Measurements from ENCODE around the gene TSPAN5. TPM values are rescaled to one million over a fixed set of nuclear protein-coding genes. Genes with fewer than 3 reads are reported as not detected.

TSPAN5 gene
- polyA plus RNA-seq, 1 of the 3 experiments (the other 2 are of a cell fraction) = 38.6 TPM

DNA sequence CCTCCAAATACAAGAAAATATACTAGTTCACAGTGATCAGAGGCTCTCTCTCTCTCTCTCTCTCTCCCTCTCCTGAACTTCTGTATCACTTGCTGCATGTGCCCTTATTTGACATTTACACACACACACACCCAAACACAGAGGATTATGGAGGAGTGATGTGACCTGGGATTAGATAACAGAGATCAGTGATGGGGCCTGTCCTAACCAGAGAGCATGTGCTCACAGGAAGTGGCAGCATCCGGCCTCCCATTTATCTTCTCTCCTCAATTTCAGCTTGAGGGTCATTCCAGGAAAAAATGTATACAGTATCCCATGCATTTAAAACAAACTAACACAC, 143.0 kb downstream of the TSPAN5 start:
- H3K9me2 ChIP-seq = no peaks in the 10 kb centered on the region
- peak overlapping the region; percentile 76 for H3K4me2 ChIP-seq
- H3K4me1 ChIP-seq (ENCODE audit: control insufficient read depth in 1 of 2, insufficient read depth in 2 of 2, low read depth in 1 of 2, low read length in 1 of 2) = peaks cover 13 to 66% of the 10 kb centered on the region in 2 experiments
- no peaks in the 10 kb centered on the region for H3K27me3 ChIP-seq (ENCODE audit: insufficient read depth)
- 20% methylated on average over 1 of the region's 1 CpG for WGBS (ENCODE audit: low lambda C conversion rate)
- H3K4me3 ChIP-seq (ENCODE audit: low read depth in 2 of 2, low read length in 1 of 2) = no peak overlapping the region
- TF ChIP-seq, protein P1, sequence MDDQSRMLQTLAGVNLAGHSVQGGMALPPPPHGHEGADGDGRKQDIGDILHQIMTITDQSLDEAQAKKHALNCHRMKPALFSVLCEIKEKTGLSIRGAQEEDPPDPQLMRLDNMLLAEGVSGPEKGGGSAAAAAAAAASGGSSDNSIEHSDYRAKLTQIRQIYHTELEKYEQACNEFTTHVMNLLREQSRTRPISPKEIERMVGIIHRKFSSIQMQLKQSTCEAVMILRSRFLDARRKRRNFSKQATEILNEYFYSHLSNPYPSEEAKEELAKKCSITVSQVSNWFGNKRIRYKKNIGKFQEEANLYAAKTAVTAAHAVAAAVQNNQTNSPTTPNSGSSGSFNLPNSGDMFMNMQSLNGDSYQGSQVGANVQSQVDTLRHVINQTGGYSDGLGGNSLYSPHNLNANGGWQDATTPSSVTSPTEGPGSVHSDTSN (IDR thresholded peaks at IDR 0.05) = peak; percentile 27; the same call in 1 of the 2 replicates
- TF ChIP-seq, protein P2, sequence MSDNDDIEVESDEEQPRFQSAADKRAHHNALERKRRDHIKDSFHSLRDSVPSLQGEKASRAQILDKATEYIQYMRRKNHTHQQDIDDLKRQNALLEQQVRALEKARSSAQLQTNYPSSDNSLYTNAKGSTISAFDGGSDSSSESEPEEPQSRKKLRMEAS (IDR thresholded peaks at IDR 0.05; ENCODE audit: low read depth) = peak; percentile 67; the same call in 1 of the 2 replicates
- TF ChIP-seq GATA2 (CRISPR knock-in tag; IDR thresholded peaks at IDR 0.05) (peak; percentile 34; the same call in 1 of the 2 replicates), RCOR1 (IDR thresholded peaks at IDR 0.05; ENCODE audit: low read length) (no peak), ELF1 (IDR thresholded peaks at IDR 0.05) (no peak), MEF2A (IDR thresholded peaks at IDR 0.05; ENCODE audit: borderline replicate concordance, low read depth) (no peak), TCF12 (IDR thresholded peaks at IDR 0.05) (no peak)
- no peaks in the 10 kb centered on the region for H3K9me3 ChIP-seq
- H3F3A ChIP-seq (replicated peaks; ENCODE audit: insufficient read depth) = peaks cover 56% of the 10 kb centered on the region
- H2AFZ ChIP-seq (ENCODE audit: low read depth) = no peak overlapping the region
- H3K9ac ChIP-seq = peak overlapping the region; percentile 69; the same call in 1 of the 2 replicates
- ChIA-PET CTCF (no interaction called here), POLR2A (no interaction called here)
- H4K20me1 ChIP-seq (ENCODE audit: insufficient read depth) = no peaks in the 10 kb centered on the region
- peaks cover 85% of the 10 kb centered on the region for H3K79me2 ChIP-seq (ENCODE audit: insufficient read depth)
- H3K27ac ChIP-seq (ENCODE audit: low read depth in 2 of 2, low read length in 1 of 2) = peak overlapping the region; percentile 50 to 99; a peak in 3 of 4 replicates
- no peaks in the 10 kb centered on the region for H3K36me3 ChIP-seq (replicated peaks in 1 of 2; ENCODE audit: control insufficient read depth in 1 of 2, insufficient read depth in 2 of 2, low read length in 1 of 2)
- DNase-seq = peak; percentile 23

DNA sequence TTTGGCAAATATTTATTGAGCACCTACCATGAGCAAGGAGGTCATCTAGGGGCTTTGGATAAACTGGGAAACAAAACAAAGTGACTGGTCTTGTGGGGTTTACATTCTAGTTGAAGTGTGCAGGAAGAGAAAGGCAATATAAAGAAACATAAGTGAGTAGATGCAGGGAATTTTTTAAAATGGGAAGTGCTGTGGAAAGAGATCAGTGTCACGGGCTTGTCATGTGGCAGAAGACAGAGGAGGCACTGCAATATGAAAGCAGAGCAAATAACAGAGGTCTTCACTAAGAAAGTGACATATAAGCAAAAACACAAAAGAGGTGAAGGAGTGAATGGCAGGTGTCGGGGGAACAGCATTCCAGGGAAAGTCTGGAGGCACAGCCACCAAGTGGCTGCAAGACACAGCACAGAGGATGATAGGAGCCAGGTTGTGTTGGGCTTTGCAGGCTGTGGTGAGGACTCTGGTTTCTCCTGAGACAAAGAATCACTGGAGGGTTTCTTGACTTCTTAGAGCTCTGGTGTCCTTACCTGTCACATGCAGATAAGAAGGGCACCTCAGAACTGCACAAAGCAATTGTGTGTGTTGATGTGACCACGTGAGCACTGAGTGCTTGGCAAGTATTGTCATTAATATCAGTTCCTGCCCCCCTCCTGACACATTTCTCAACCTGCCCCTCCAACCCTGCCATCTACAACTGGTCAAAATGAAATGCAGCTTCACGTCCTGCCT, 143.5 kb downstream of the TSPAN5 start:
- Histone ChIP-seq H3K9me3 (no peaks in the 10 kb centered on the region), H3K79me2 (ENCODE audit: insufficient read depth) (peaks cover 85% of the 10 kb centered on the region), H3F3A (replicated peaks; ENCODE audit: insufficient read depth) (peaks cover 61% of the 10 kb centered on the region), H3K36me3 (replicated peaks in 1 of 2; ENCODE audit: control insufficient read depth in 1 of 2, insufficient read depth in 2 of 2, low read length in 1 of 2) (no peaks in the 10 kb centered on the region), H2AFZ (ENCODE audit: low read depth) (no peak overlapping the region), H4K20me1 (ENCODE audit: insufficient read depth) (no peaks in the 10 kb centered on the region), H3K9ac (peak overlapping the region; percentile 69; the same call in 1 of the 2 replicates), H3K27me3 (ENCODE audit: insufficient read depth) (no peaks in the 10 kb centered on the region), H3K4me1 (ENCODE audit: control insufficient read depth in 1 of 2, insufficient read depth in 2 of 2, low read depth in 1 of 2, low read length in 1 of 2) (peaks cover 13 to 68% of the 10 kb centered on the region in 2 experiments), H3K4me2 (peak overlapping the region; percentile 76), H3K9me2 (no peaks in the 10 kb centered on the region), H3K4me3 (ENCODE audit: low read depth in 2 of 2, low read length in 1 of 2) (no peak overlapping the region), H3K27ac (ENCODE audit: low read depth in 2 of 2, low read length in 1 of 2) (peak overlapping the region in 1 of 2 experiments; percentile 99; a peak in 2 of 4 replicates)
- 93% methylated on average over 4 of the region's 4 CpGs for WGBS (ENCODE audit: low lambda C conversion rate)
- no peak for DNase-seq
- ChIA-PET CTCF (no interaction called here), POLR2A (no interaction called here)
- no peak for TF ChIP-seq JUND (IDR thresholded peaks at IDR 0.05)
- no peak for TF ChIP-seq YY1 (IDR thresholded peaks at IDR 0.05; ENCODE audit: low read depth)
- TF ChIP-seq POLR2AphosphoS5 (IDR thresholded peaks at IDR 0.05; ENCODE audit: low read depth, low read length) = no peak
- TF ChIP-seq TAF1 (IDR thresholded peaks at IDR 0.05; ENCODE audit: borderline replicate concordance, low read depth, low read length) = no peak
- TF ChIP-seq, protein P3, sequence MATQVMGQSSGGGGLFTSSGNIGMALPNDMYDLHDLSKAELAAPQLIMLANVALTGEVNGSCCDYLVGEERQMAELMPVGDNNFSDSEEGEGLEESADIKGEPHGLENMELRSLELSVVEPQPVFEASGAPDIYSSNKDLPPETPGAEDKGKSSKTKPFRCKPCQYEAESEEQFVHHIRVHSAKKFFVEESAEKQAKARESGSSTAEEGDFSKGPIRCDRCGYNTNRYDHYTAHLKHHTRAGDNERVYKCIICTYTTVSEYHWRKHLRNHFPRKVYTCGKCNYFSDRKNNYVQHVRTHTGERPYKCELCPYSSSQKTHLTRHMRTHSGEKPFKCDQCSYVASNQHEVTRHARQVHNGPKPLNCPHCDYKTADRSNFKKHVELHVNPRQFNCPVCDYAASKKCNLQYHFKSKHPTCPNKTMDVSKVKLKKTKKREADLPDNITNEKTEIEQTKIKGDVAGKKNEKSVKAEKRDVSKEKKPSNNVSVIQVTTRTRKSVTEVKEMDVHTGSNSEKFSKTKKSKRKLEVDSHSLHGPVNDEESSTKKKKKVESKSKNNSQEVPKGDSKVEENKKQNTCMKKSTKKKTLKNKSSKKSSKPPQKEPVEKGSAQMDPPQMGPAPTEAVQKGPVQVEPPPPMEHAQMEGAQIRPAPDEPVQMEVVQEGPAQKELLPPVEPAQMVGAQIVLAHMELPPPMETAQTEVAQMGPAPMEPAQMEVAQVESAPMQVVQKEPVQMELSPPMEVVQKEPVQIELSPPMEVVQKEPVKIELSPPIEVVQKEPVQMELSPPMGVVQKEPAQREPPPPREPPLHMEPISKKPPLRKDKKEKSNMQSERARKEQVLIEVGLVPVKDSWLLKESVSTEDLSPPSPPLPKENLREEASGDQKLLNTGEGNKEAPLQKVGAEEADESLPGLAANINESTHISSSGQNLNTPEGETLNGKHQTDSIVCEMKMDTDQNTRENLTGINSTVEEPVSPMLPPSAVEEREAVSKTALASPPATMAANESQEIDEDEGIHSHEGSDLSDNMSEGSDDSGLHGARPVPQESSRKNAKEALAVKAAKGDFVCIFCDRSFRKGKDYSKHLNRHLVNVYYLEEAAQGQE (IDR thresholded peaks at IDR 0.05; ENCODE audit: low read depth, low read length) = no peak
- no peak for TF ChIP-seq TCF12 (IDR thresholded peaks at IDR 0.05)
- TF ChIP-seq GABPA (IDR thresholded peaks at IDR 0.05; ENCODE audit: low read depth) = no peak

Data from SK-N-SH (cell line).